GM12878 (cell line): ENCODE measurements around the gene TMEM208. TPM values are rescaled to one million over a fixed set of nuclear protein-coding genes. Genes with fewer than 3 reads are reported as not detected.

ENCODE experiments used
- BMI1 ChIP-seq: fragments of 450-650 bp; IDR thresholded peaks from 2 replicates; pipeline ENCODE4 v1.6.1; 2016; ENCODE audit warnings: mild to moderate bottlenecking, moderate library complexity, borderline replicate concordance
- E4F1 ChIP-seq: fragments of 450-650 bp; IDR thresholded peaks from 2 replicates; pipeline ENCODE4 v1.6.1; 2018; ENCODE audit warnings: borderline replicate concordance, mild to moderate bottlenecking; ENCODE audit not compliant: partially characterized antibody
- HSF1 ChIP-seq: fragments of 150-350 bp; IDR thresholded peaks from 2 replicates; pipeline ENCODE4 v1.6.1; 2014; ENCODE audit warnings: mild to moderate bottlenecking, low read depth, low read length
- JUND ChIP-seq: IDR thresholded peaks from 2 replicates; pipeline ENCODE4 v1.6.1; 2012; ENCODE audit warnings: low read depth, mild to moderate bottlenecking, low read length, improper control_type of control experiment, moderate library complexity
- RELA ChIP-seq: fragments of 450-650 bp; IDR thresholded peaks from 2 replicates; pipeline ENCODE4 v1.8.0; 2014; ENCODE audit warnings: borderline replicate concordance; ENCODE audit not compliant: partially characterized antibody
- RELB ChIP-seq: fragments of 450-650 bp; IDR thresholded peaks from 2 replicates; pipeline ENCODE4 v1.6.1; 2017; ENCODE audit warnings: low read depth, mild to moderate bottlenecking, moderate library complexity
- SRF ChIP-seq, 2 experiments: IDR thresholded peaks; 2 replicates each; pipeline ENCODE4 v1.6.1; 2011; ENCODE audit warnings: low read depth in 2 of 2, low read length in 2 of 2, mild to moderate bottlenecking in 1 of 2, moderate library complexity in 1 of 2
- TAF1 ChIP-seq: IDR thresholded peaks from 2 replicates; pipeline ENCODE4 v1.6.1; 2011; ENCODE audit warnings: mild to moderate bottlenecking, low read depth, low read length, borderline replicate concordance
- ZBTB40 ChIP-seq: fragments of 450-650 bp; IDR thresholded peaks from 2 replicates; pipeline ENCODE4 v1.6.1; 2016; ENCODE audit warnings: mild to moderate bottlenecking, moderate library complexity, borderline replicate concordance
- ZNF687 ChIP-seq: fragments of 450-650 bp; IDR thresholded peaks from 2 replicates; pipeline ENCODE4 v1.6.1; 2017; ENCODE audit warnings: mild to moderate bottlenecking, moderate library complexity
- polyA plus RNA-seq, 11 experiments: library from polyadenylated mRNA; depleted of rRNA in 4 of 11; unstranded in 6 of 11; stranded (reverse) in 5 of 11; fragments of >200 nt; fragmentation: Nextera tagmentation in 4 of 11; fragmentation: Illumina TruSeq in 1 of 11; extraction: Ambion mirVana in 4 of 11; extraction: Trizol in 1 of 11; gene quantifications; 1 replicate in 1 of 11; 2 replicates in 10 of 11; pipeline versions ENCODE4 v1.2.1 to v1.2.3, GENCODE V29; 2011 to 2016; ENCODE audit warnings: inconsistent platforms in 2 of 11, missing spikeins in 2 of 11, low read depth in 1 of 11
- total RNA-seq, 4 experiments: library from RNA; depleted of rRNA in 3 of 4; stranded (reverse); fragments of >200 nt in 3 of 4; fragmentation: Illumina TruSeq in 1 of 4; extraction: Trizol in 1 of 4; gene quantifications; 2 replicates each; pipeline versions ENCODE4 v1.2.1 to v1.2.3, GENCODE V29; 2013 to 2021
- TF ChIP-seq, protein P1 (sequence below): IDR thresholded peaks from 2 replicates; pipeline ENCODE4 v1.6.1; 2011; ENCODE audit warnings: borderline replicate concordance, low read depth, mild to moderate bottlenecking, moderate library complexity, low read length; ENCODE audit not compliant: insufficient read depth, poor library complexity, severe bottlenecking

The TMEM208 gene
- total and polyA plus RNA-seq, 10 of the 15 experiments (the other 5 are each of a cell fraction or from before 2014, with no cell fraction given), result 34.1 to 244 (median 54.1) TPM

GRCh38 chr16:67244387-67245185 is 17.7 kb downstream of the TMEM208 start (continued):
- TF ChIP-seq ZBTB40, result no peak
- TF ChIP-seq BMI1, result no peak
- TF ChIP-seq TAF1, result peak; percentile 43; the same call in 1 of the 2 replicates
- 0 out of 2 replicates have a peak, but pooled peaks have one; percentile 16 for TF ChIP-seq ZNF687
- no peak for TF ChIP-seq HSF1
- TF ChIP-seq SRF (IDR thresholded peaks at IDR 0.05; ENCODE audit: low read depth in 2 of 2, low read length in 2 of 2), result no peak
- TF ChIP-seq RELA, result peak; percentile 10
- TF ChIP-seq E4F1, result no peak
- peak; percentile 76 for TF ChIP-seq JUND
- TF ChIP-seq, protein P1, sequence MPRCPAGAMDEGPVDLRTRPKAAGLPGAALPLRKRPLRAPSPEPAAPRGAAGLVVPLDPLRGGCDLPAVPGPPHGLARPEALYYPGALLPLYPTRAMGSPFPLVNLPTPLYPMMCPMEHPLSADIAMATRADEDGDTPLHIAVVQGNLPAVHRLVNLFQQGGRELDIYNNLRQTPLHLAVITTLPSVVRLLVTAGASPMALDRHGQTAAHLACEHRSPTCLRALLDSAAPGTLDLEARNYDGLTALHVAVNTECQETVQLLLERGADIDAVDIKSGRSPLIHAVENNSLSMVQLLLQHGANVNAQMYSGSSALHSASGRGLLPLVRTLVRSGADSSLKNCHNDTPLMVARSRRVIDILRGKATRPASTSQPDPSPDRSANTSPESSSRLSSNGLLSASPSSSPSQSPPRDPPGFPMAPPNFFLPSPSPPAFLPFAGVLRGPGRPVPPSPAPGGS, result peak; percentile 53
- peak; percentile 20; the same call in 1 of the 2 replicates for TF ChIP-seq RELB
